Measurements from ENCODE around the gene BAG5. TPM values are rescaled to one million over a fixed set of nuclear protein-coding genes. Genes with fewer than 3 reads are reported as not detected.

The BAG5 gene
- total RNA-seq, 1 experiment from 2014 or later, result 36.5 TPM

Other genes with a start within 250 kb of the BAG5 start
- gene EIF5, start 228.4 kb downstream of the BAG5 start, total RNA-seq (2022), result 327 and 328 TPM in 2 replicates
- gene MARK3, start 177.2 kb downstream of the BAG5 start, total RNA-seq (2022), result 76.0 and 79.5 TPM in 2 replicates
- gene CKB, start 39.8 kb downstream of the BAG5 start, total RNA-seq (2022), result 27.0 and 28.2 TPM in 2 replicates
- 25.9 and 28.0 TPM in 2 replicates for gene TRMT61A, start 33.5 kb downstream of the BAG5 start, total RNA-seq (2022)
- gene COA8, start 303 bp upstream of the BAG5 start, total RNA-seq (2022), result 29.1 and 37.2 TPM in 2 replicates
- gene KLC1, start 66.6 kb upstream of the BAG5 start, total RNA-seq (2022), result 124 and 128 TPM in 2 replicates
- 48.6 and 52.9 TPM in 2 replicates for gene XRCC3, start 152.8 kb upstream of the BAG5 start, total RNA-seq (2022)
- gene ZFYVE21, start 153.2 kb upstream of the BAG5 start, total RNA-seq (2022), result 45.7 and 48.8 TPM in 2 replicates

All from Calu3 (cell line).